K562 (cell line): ENCODE results near the gene PRDX6. TPM values are rescaled to one million over a fixed set of nuclear protein-coding genes. Genes with fewer than 3 reads are reported as not detected.
A peak's percentile ranks its signal among the peaks of the same experiment; 100 is the strongest.

Experiments used
- CBX3 ChIP-seq, 2 experiments: IDR thresholded peaks; 1 replicate in 1 of 2; 2 replicates in 1 of 2; pipeline ENCODE4 v1.6.1; 2012; ENCODE audit warnings: inconsistent platforms in 2 of 2, low read length in 2 of 2, borderline replicate concordance in 1 of 2, control low read depth in 1 of 2
- CBX8 ChIP-seq: fragments of 200-600 bp; sonication (generic); IDR thresholded peaks from 2 replicates; pipeline ENCODE4 v1.6.1; 2012; ENCODE audit warnings: borderline replicate concordance, mixed run types, low read depth, mild to moderate bottlenecking, moderate library complexity, mixed read lengths, low read length, control low read depth, inconsistent platforms; ENCODE audit not compliant: poor library complexity, severe bottlenecking; ENCODE audit errors: extremely low read depth
- CC2D1A ChIP-seq: fragments of 450-650 bp; IDR thresholded peaks from 2 replicates; pipeline ENCODE4 v1.6.1; 2017; ENCODE audit warnings: mild to moderate bottlenecking
- CXXC5 ChIP-seq: fragments of 250-450 bp; sonication (Bioruptor Pico); IDR thresholded peaks from 2 replicates; pipeline ENCODE4 v1.8.0; 2022; ENCODE audit warnings: inconsistent platforms, mild to moderate bottlenecking, moderate library complexity
- KLF1 ChIP-seq: fragments of 450-650 bp; IDR thresholded peaks from 2 replicates; pipeline ENCODE4 v1.6.1; 2016; ENCODE audit warnings: missing genetic modification characterization, missing compliant biosample characterization
- NCOA2 ChIP-seq, 2 experiments: fragments of 450-650 bp; IDR thresholded peaks; 2 replicates each; pipeline ENCODE4 v1.6.1; 2018; ENCODE audit warnings: mild to moderate bottlenecking in 2 of 2, moderate library complexity in 1 of 2; ENCODE audit not compliant: partially characterized antibody in 2 of 2
- NFE2L1 ChIP-seq: fragments of 450-650 bp; IDR thresholded peaks from 2 replicates; pipeline ENCODE4 v1.6.1; 2016; ENCODE audit warnings: missing genetic modification characterization, low read depth, mild to moderate bottlenecking, missing compliant biosample characterization, moderate library complexity, borderline replicate concordance
- RAD21 ChIP-seq, 2 experiments: fragments of 250-450 bp in 1 of 2; fragments of 450-650 bp in 1 of 2; sonication (Bioruptor Pico) in 1 of 2; formaldehyde crosslinking in 1 of 2; IDR thresholded peaks in 1 of 2; conservative IDR thresholded peaks in 1 of 2; 2 replicates each; pipeline versions ENCODE4 v1.4.0 to v1.8.0; 2020 to 2022; ENCODE audit warnings: mild to moderate bottlenecking in 2 of 2, moderate library complexity in 1 of 2
- RAD51 ChIP-seq: fragments of 450-650 bp; IDR thresholded peaks from 2 replicates; pipeline ENCODE4 v1.7.1; 2016; ENCODE audit warnings: low read depth, mild to moderate bottlenecking, borderline replicate concordance
- SLC30A9 ChIP-seq: fragments of 250-450 bp; sonication (Bioruptor Pico); IDR thresholded peaks from 2 replicates; pipeline ENCODE4 v1.8.0; 2022; ENCODE audit warnings: mild to moderate bottlenecking, moderate library complexity
- SMAD3 ChIP-seq: fragments of 450-650 bp; formaldehyde crosslinking; conservative IDR thresholded peaks from 2 replicates; pipeline ENCODE4 v1.4.0; 2020; ENCODE audit warnings: mild to moderate bottlenecking
- SOX6 ChIP-seq: fragments of 450-650 bp; IDR thresholded peaks from 2 replicates; pipeline ENCODE4 v1.6.1; 2014; ENCODE audit warnings: mild to moderate bottlenecking
- THRAP3 ChIP-seq: fragments of 450-650 bp; IDR thresholded peaks from 2 replicates; pipeline ENCODE4 v1.6.1; 2016; ENCODE audit warnings: mild to moderate bottlenecking, inconsistent platforms, borderline replicate concordance
- TRIM24 ChIP-seq, 2 experiments: fragments of 450-650 bp; IDR thresholded peaks; 2 replicates each; pipeline ENCODE4 v1.6.1; 2016
- U2AF1 ChIP-seq: fragments of 200-400 bp; formaldehyde crosslinking; optimal IDR thresholded peaks from 2 replicates; pipeline ENCODE3; 2017; ENCODE audit warnings: mild to moderate bottlenecking, low read depth, low read length, moderate library complexity
- ZFP36 ChIP-seq: fragments of 150-350 bp; IDR thresholded peaks from 2 replicates; pipeline ENCODE4 v1.6.1; 2018; ENCODE audit warnings: low read length, low read depth; ENCODE audit not compliant: partially characterized antibody
- ZNF316 ChIP-seq: fragments of 450-650 bp; IDR thresholded peaks from 2 replicates; pipeline ENCODE4 v1.6.1; 2016
- ZNF586 ChIP-seq: fragments of 450-650 bp; formaldehyde crosslinking; conservative IDR thresholded peaks from 2 replicates; pipeline ENCODE4 v1.4.0; 2020; ENCODE audit warnings: mild to moderate bottlenecking, moderate library complexity
- ZNF77 ChIP-seq: fragments of 250-450 bp; sonication (Bioruptor Pico); IDR thresholded peaks from 2 replicates; pipeline ENCODE4 v1.5.0; 2020
- polyA plus RNA-seq, 8 experiments: library from polyadenylated mRNA; depleted of rRNA in 4 of 8; stranded (reverse) in 5 of 8; unstranded in 3 of 8; fragments of >200 nt; fragmentation: Nextera tagmentation in 2 of 8; fragmentation: Illumina TruSeq in 1 of 8; extraction: Ambion mirVana in 2 of 8; extraction: Trizol in 1 of 8; gene quantifications; 2 replicates each; pipeline versions ENCODE4 v1.2.1 to v1.2.3, GENCODE V29; 2011 to 2014; ENCODE audit warnings: inconsistent platforms in 1 of 8, missing spikeins in 1 of 8
- total RNA-seq, 7 experiments: library from RNA; depleted of rRNA in 6 of 7; stranded (reverse); fragments of >200 nt in 6 of 7; fragmentation: Illumina TruSeq in 2 of 7; extraction: Trizol in 2 of 7; gene quantifications; 2 replicates each; pipeline versions ENCODE4 v1.2.1 to v1.2.3, GENCODE V29; 2011 to 2021; ENCODE audit warnings: low replicate concordance in 1 of 7
- TF ChIP-seq, protein P1 (sequence below): sonication (generic); formaldehyde crosslinking; IDR thresholded peaks from 2 replicates; pipeline ENCODE4 v1.8.0; 2022; ENCODE audit warnings: mild to moderate bottlenecking, missing genetic modification reagents
- TF ChIP-seq, protein P2 (sequence below), 2 experiments: fragments of 450-650 bp; IDR thresholded peaks; 2 replicates each; pipeline ENCODE4 v1.6.1; 2018; ENCODE audit warnings: mild to moderate bottlenecking in 2 of 2, low read depth in 1 of 2; ENCODE audit not compliant: partially characterized antibody in 2 of 2

Gene PRDX6
- total and polyA plus RNA-seq, 9 of the 15 experiments (the other 6 are each of a cell fraction or from before 2014, with no cell fraction given), result 277 to 1,082 (median 610) TPM

DNA sequence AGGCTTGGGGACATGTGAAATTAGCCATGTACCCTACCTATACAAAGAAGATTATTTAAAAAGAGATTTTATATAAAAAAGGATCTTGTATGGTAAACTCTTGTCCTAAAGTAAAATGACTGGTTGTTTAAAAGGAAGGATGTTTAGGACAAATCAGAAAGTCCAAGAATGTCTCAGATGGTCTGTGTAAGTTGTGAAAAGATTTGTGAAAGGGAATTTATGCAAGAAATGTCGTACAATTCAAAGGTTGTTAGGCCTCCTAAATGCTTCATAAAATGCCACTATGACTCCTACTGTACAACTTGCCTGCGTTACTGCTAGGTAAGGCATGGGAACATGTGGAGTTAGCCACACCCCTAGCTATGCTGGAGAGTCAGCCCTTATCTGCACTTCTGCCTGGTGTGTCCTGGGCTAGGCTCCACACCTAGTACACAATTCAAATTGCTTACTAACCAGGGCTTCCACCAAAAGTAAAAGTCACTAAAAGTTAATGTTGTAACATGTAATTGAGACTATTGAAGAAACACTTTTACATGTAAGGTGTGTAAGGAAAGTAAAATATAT lies 19.7 kb downstream of the PRDX6 start (continued):
- TF ChIP-seq, protein P1, sequence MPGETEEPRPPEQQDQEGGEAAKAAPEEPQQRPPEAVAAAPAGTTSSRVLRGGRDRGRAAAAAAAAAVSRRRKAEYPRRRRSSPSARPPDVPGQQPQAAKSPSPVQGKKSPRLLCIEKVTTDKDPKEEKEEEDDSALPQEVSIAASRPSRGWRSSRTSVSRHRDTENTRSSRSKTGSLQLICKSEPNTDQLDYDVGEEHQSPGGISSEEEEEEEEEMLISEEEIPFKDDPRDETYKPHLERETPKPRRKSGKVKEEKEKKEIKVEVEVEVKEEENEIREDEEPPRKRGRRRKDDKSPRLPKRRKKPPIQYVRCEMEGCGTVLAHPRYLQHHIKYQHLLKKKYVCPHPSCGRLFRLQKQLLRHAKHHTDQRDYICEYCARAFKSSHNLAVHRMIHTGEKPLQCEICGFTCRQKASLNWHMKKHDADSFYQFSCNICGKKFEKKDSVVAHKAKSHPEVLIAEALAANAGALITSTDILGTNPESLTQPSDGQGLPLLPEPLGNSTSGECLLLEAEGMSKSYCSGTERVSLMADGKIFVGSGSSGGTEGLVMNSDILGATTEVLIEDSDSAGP (CRISPR knock-in tag), result no peak
- TF ChIP-seq CC2D1A, result no peak
- TF ChIP-seq SOX6, result peak; percentile 44; the same call in 1 of the 2 replicates
- TF ChIP-seq CBX8, result no peak
- no peak for TF ChIP-seq THRAP3
- no peak for TF ChIP-seq ZNF77 (CRISPR knock-in tag)
- TF ChIP-seq NCOA2 (IDR thresholded peaks at IDR 0.05; ENCODE audit: partially characterized antibody in 2 of 2), result no peak
- TF ChIP-seq RAD51, result 0 out of 2 replicates have a peak, but pooled peaks have one; percentile 23
- TF ChIP-seq CBX3 (IDR thresholded peaks at IDR 0.05; ENCODE audit: borderline replicate concordance in 1 of 2, low read length in 2 of 2), result peak in 1 of 2 experiments; percentile 92; a peak in 2 of 3 replicates
- TF ChIP-seq KLF1 (tag), result no peak
- peak in 1 of 2 experiments; percentile 20; a peak in 1 of 4 replicates for TF ChIP-seq RAD21 (CRISPR knock-in tag; conservative IDR thresholded peaks at IDR 0.05 in 1 of 2, IDR thresholded peaks at IDR 0.05 in 1 of 2)
- TF ChIP-seq NFE2L1 (tag), result no peak
- peak; percentile 27; the same call in 1 of the 2 replicates for TF ChIP-seq CXXC5 (CRISPR knock-in tag)
- TF ChIP-seq ZFP36, result peak; percentile 66
- TF ChIP-seq TRIM24 (IDR thresholded peaks at IDR 0.05), result peak in 1 of 2 experiments; percentile 60; a peak in 1 of 4 replicates
- TF ChIP-seq ZNF586 (CRISPR knock-in tag), result no peak
- TF ChIP-seq U2AF1, result no peak
- no peak for TF ChIP-seq SLC30A9 (CRISPR knock-in tag)
- no peak for TF ChIP-seq SMAD3 (CRISPR knock-in tag)
- TF ChIP-seq, protein P2, sequence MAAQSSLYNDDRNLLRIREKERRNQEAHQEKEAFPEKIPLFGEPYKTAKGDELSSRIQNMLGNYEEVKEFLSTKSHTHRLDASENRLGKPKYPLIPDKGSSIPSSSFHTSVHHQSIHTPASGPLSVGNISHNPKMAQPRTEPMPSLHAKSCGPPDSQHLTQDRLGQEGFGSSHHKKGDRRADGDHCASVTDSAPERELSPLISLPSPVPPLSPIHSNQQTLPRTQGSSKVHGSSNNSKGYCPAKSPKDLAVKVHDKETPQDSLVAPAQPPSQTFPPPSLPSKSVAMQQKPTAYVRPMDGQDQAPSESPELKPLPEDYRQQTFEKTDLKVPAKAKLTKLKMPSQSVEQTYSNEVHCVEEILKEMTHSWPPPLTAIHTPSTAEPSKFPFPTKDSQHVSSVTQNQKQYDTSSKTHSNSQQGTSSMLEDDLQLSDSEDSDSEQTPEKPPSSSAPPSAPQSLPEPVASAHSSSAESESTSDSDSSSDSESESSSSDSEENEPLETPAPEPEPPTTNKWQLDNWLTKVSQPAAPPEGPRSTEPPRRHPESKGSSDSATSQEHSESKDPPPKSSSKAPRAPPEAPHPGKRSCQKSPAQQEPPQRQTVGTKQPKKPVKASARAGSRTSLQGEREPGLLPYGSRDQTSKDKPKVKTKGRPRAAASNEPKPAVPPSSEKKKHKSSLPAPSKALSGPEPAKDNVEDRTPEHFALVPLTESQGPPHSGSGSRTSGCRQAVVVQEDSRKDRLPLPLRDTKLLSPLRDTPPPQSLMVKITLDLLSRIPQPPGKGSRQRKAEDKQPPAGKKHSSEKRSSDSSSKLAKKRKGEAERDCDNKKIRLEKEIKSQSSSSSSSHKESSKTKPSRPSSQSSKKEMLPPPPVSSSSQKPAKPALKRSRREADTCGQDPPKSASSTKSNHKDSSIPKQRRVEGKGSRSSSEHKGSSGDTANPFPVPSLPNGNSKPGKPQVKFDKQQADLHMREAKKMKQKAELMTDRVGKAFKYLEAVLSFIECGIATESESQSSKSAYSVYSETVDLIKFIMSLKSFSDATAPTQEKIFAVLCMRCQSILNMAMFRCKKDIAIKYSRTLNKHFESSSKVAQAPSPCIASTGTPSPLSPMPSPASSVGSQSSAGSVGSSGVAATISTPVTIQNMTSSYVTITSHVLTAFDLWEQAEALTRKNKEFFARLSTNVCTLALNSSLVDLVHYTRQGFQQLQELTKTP (IDR thresholded peaks at IDR 0.05; ENCODE audit: low read depth in 1 of 2, partially characterized antibody in 2 of 2), result peak in 1 of 2 experiments; percentile 27
- TF ChIP-seq ZNF316, result peak; percentile 83
